DOHH2 (cell line): Measurements from ENCODE around the gene BRIP1.

ENCODE experiments used
- EZH2phosphoT487 ChIP-seq: fragments of 200-600 bp; sonication (generic); IDR thresholded peaks from 2 replicates; pipeline ENCODE4 v1.6.1; 2017; ENCODE audit warnings: borderline replicate concordance, mild to moderate bottlenecking, antibody characterized with exemption, low read length, moderate library complexity, mixed read lengths
- TF ChIP-seq, protein P1 (sequence below): fragments of 200-600 bp; sonication (generic); IDR thresholded peaks from one replicate; pipeline ENCODE4 v1.5.1; 2014; ENCODE audit warnings: antibody characterized with exemption, mild to moderate bottlenecking, low read depth, low read length; ENCODE audit not compliant: poor library complexity, severe bottlenecking

DNA sequence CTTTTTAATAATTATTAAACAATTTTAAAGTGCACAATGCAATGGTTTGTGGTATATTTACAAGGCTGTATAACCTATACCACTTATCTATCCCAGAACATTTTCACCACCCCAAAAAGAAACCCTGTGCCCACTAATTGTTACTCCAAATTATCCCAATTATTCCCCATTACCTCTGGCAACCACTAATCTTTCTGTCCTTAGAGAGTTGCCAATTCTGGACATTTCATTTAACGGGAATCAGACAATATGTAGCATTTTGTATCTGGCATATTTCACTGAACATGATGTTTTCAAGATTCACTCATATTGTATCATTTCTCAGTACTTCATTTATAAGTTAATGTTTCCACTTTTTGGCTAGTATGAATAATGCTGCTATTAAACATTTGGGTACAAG, 169.2 kb downstream of the BRIP1 start:
- TF ChIP-seq, protein P1, sequence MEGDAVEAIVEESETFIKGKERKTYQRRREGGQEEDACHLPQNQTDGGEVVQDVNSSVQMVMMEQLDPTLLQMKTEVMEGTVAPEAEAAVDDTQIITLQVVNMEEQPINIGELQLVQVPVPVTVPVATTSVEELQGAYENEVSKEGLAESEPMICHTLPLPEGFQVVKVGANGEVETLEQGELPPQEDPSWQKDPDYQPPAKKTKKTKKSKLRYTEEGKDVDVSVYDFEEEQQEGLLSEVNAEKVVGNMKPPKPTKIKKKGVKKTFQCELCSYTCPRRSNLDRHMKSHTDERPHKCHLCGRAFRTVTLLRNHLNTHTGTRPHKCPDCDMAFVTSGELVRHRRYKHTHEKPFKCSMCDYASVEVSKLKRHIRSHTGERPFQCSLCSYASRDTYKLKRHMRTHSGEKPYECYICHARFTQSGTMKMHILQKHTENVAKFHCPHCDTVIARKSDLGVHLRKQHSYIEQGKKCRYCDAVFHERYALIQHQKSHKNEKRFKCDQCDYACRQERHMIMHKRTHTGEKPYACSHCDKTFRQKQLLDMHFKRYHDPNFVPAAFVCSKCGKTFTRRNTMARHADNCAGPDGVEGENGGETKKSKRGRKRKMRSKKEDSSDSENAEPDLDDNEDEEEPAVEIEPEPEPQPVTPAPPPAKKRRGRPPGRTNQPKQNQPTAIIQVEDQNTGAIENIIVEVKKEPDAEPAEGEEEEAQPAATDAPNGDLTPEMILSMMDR: no peak
- TF ChIP-seq EZH2phosphoT487: no peak
